Peyer's patch (tissue), 4 donors: ENCODE measurements around the gene PALLD.

Experiments used
- CTCF ChIP-seq, 6 experiments: fragments of 450-650 bp in 4 of 6; fragments of 200-600 bp in 2 of 6; sonication (generic) in 1 of 6; IDR thresholded peaks; one replicate each; pipeline ENCODE4 v1.5.1; 2017 to 2019; ENCODE audit warnings: antibody characterized with exemption in 6 of 6, mild to moderate bottlenecking in 3 of 6, moderate library complexity in 1 of 6
- POLR2A ChIP-seq, 2 donors: fragments of 450-650 bp; IDR thresholded peaks; one replicate each; pipeline ENCODE4 v1.5.1; 2017; ENCODE audit warnings: antibody characterized with exemption in 2 of 2, mild to moderate bottlenecking in 2 of 2, moderate library complexity in 2 of 2

DNA sequence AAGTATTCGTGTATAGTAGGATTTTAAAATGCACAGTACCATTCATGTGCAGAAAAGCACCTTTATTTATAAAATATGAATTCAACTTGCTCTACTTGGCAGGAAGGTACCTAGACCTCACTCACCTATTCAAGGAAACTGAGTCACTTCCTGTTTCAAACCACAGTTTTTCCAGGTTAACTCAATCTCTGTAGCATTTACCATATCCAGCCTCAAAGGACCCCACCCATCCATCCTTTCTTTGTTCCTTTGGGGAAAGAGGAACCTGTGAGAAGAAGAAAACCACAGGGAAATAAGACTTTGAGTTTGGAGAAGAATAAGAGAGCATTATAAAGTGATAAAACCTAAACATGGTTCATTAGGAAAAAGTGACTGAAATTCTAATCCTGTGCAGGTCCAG, 262.5 kb downstream of the PALLD start:
- TF ChIP-seq POLR2A (IDR thresholded peaks at IDR 0.05) (no peak), CTCF (IDR thresholded peaks at IDR 0.05) (no peak)
